Measurements from ENCODE around the gene SND1. TPM values are rescaled to one million over a fixed set of nuclear protein-coding genes. Genes with fewer than 3 reads are reported as not detected.
A peak's percentile ranks its signal among the peaks of the same experiment; 100 is the strongest.

SND1 gene
- total RNA-seq, 2 donors from 2014 or later: 146 to 155 TPM

DNA sequence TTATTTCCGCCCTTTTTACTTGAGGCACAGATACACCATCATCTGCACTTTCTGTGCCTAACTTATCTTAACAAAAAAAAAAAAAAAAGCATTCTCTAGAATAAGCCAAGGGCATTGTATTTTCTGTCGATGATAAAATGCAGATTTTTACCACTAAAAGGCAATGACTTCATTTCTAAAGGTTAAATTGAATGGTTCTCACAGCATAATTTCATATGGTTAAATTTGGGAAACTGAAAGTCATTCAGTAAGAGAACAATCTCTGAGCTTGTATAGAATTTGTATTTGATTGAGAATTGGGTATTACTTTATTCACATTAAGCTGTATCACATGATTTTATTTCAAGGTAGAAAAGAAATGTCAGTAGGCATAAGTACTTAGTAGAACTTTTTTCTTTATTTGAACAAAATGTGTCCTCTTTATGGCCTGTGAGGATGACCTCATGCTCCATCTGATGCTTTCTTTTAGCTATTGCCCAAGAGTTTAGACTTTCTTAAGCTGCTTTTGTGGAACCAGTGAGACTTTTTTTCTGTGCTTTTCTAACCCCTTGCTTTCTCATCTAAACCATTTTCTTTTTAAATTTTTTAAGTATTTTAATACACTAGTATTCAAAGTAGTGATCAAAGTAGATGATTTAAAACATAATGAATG is 268.9 kb downstream of the SND1 start:
- 71 to 78% methylated on average over 2 of the region's 2 CpGs for WGBS, 2 donors
- TF ChIP-seq, protein P1, sequence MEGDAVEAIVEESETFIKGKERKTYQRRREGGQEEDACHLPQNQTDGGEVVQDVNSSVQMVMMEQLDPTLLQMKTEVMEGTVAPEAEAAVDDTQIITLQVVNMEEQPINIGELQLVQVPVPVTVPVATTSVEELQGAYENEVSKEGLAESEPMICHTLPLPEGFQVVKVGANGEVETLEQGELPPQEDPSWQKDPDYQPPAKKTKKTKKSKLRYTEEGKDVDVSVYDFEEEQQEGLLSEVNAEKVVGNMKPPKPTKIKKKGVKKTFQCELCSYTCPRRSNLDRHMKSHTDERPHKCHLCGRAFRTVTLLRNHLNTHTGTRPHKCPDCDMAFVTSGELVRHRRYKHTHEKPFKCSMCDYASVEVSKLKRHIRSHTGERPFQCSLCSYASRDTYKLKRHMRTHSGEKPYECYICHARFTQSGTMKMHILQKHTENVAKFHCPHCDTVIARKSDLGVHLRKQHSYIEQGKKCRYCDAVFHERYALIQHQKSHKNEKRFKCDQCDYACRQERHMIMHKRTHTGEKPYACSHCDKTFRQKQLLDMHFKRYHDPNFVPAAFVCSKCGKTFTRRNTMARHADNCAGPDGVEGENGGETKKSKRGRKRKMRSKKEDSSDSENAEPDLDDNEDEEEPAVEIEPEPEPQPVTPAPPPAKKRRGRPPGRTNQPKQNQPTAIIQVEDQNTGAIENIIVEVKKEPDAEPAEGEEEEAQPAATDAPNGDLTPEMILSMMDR (IDR thresholded peaks at IDR 0.05): no peak
- TF ChIP-seq POLR2A (IDR thresholded peaks at IDR 0.05): no peak
- Histone ChIP-seq H3K4me1 (peaks cover 25% of the 10 kb centered on the region), H3K4me3 (no peak overlapping the region), H3K27ac (no peak overlapping the region), H3K27me3 (no peaks in the 10 kb centered on the region), H3K36me3 (replicated peaks in 1 of 2; ENCODE audit: insufficient read depth in 1 of 2, low read depth in 2 of 2) (no peaks in the 10 kb centered on the region), H3K9me3 (no peaks in the 10 kb centered on the region)
- intact Hi-C loops (cut with DNase I): no loop called here
- ATAC-seq: peak; percentile 77
- no peak for DNase-seq

DNA sequence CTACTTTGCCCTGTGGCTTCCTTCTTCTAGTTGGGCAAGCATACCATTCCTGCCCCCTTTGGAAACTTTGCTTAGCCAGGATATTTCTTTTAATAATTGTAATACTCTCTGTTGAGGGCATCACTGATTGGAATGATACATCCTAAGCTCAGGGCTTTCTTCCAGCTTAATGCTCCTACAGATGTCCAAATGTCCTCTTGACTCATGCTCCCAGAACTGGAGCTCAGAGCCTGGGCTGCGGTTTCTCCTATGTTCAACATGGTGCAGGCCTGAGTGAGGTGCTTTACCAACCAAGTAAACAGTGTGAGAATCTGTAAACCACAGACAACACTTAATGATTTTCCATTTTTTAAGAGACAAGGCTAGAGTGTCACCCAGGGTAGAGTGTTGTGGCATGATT is 270.7 kb downstream of the SND1 start:
- no peak overlapping the region for H3K4me3 ChIP-seq
- DNase-seq (no peak), ATAC-seq (no peak)
- intact Hi-C loops (cut with DNase I): no loop called here
- TF ChIP-seq POLR2A (IDR thresholded peaks at IDR 0.05): no peak
- TF ChIP-seq, protein P1 (IDR thresholded peaks at IDR 0.05): no peak
- H3K36me3 ChIP-seq (replicated peaks in 1 of 2; ENCODE audit: insufficient read depth in 1 of 2, low read depth in 2 of 2): no peaks in the 10 kb centered on the region
- peaks cover 34% of the 10 kb centered on the region for H3K4me1 ChIP-seq
- no peaks in the 10 kb centered on the region for H3K27me3 ChIP-seq
- H3K27ac ChIP-seq: no peak overlapping the region
- H3K9me3 ChIP-seq: no peaks in the 10 kb centered on the region
- 100% methylated on average over 1 of the region's 1 CpG for WGBS, 2 donors

DNA sequence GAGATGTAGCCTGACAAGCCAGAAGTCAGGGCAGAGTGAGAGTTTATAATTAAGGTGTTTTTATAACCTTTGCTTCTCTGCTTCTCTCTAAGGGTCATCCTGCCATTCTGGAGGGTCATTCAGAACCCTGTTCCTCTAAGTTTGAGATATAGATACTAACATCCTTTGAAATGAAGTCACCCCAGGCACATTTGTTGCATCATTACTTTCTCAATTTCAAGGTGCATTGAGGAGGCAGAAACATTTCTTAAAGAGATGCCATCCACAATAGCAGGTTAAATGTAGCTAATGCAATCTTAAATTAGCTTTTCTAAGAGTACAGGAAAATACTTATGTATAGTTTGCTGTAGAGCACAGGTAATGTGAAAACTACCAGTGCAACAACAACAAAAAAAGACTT is 272.9 kb downstream of the SND1 start:
- peaks cover 0 to 5% of the 10 kb centered on the region in 2 donors for H3K36me3 ChIP-seq (replicated peaks in 1 of 2; ENCODE audit: insufficient read depth in 1 of 2, low read depth in 2 of 2)
- H3K27ac ChIP-seq: no peak overlapping the region
- H3K4me3 ChIP-seq: no peak overlapping the region
- DNase-seq: no peak
- no peaks in the 10 kb centered on the region for H3K9me3 ChIP-seq
- H3K4me1 ChIP-seq: peaks cover 35% of the 10 kb centered on the region
- no peak for ATAC-seq
- no peaks in the 10 kb centered on the region for H3K27me3 ChIP-seq
- intact Hi-C loops (cut with DNase I): no loop called here
- no peak for TF ChIP-seq POLR2A (IDR thresholded peaks at IDR 0.05)
- TF ChIP-seq, protein P1 (IDR thresholded peaks at IDR 0.05): no peak

DNA sequence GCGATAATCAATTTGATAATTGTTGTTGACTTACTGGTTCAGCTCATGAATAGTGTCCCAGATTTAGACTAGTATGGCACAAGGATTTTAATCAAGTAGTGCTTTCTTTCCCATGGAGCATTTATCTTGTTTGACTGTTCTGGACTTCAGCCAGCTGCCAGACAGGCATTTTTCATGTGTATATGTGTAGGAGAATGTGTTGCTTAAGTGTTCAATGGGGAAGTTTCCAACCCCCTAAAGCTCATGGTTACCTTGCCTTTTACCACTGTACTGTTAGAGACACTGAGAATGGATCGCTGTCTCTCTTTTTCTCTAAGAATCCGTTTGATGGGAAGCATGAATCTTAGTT is 275.3 kb downstream of the SND1 start:
- Histone ChIP-seq H3K9me3 (no peaks in the 10 kb centered on the region), H3K36me3 (replicated peaks in 1 of 2; ENCODE audit: insufficient read depth in 1 of 2, low read depth in 2 of 2) (peaks cover 0 to 7% of the 10 kb centered on the region in 2 donors), H3K27me3 (no peaks in the 10 kb centered on the region), H3K4me3 (no peak overlapping the region), H3K27ac (peak overlapping the region in 1 of 4 donors; percentile 9), H3K4me1 (peaks cover 28% of the 10 kb centered on the region)
- 33 to 38% methylated on average over 3 of the region's 3 CpGs for WGBS, 2 donors
- TF ChIP-seq, protein P1 (IDR thresholded peaks at IDR 0.05): no peak
- ATAC-seq (peak; percentile 27), DNase-seq (peak; percentile 38 to 63 (median 54))
- intact Hi-C loops (cut with DNase I): no loop called here

DNA sequence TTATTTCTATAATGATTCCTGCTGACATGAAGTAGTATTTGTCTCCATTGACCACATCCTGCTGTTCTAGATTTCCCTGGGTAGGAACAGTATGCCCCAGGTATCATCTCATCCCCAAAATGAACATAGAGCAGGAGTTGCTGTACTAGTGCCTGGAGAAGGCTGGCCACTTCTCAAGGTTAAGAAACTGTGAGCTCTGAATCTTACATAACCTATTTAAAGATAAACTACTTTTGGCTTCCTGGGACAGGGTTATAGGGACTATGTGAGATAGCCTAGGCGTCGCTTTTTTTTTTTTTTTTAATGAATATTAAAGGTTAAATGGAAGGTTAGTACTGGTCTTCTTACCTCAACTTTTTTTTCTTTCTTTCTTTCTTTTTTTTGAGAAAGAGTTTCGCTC is 276.2 kb downstream of the SND1 start:
- peak; percentile 45 for ATAC-seq
- no peaks in the 10 kb centered on the region for H3K9me3 ChIP-seq
- H3K4me1 ChIP-seq: peaks cover 28% of the 10 kb centered on the region

More for the DNA sequence above, 276.2 kb downstream of the SND1 start:
- Histone ChIP-seq H3K4me3 (no peak overlapping the region), H3K27me3 (no peaks in the 10 kb centered on the region), H3K36me3 (replicated peaks in 1 of 2; ENCODE audit: insufficient read depth in 1 of 2, low read depth in 2 of 2) (peaks cover 0 to 7% of the 10 kb centered on the region in 2 donors), H3K27ac (no peak overlapping the region)
- DNase-seq: peak in 1 of 4 donors; percentile 6
- intact Hi-C loops (cut with DNase I): no loop called here
- 57 to 63% methylated on average over 3 of the region's 3 CpGs for WGBS, 2 donors
- TF ChIP-seq, protein P1 (IDR thresholded peaks at IDR 0.05): no peak
- no peak for TF ChIP-seq POLR2A (IDR thresholded peaks at IDR 0.05)

Data from body of pancreas (tissue), 4 donors.